ES-I3 (cell line): Measurements from ENCODE around the gene FAM43A.

ENCODE experiments used
- H3K36me3 ChIP-seq: 2 replicates; pipeline ENCODE4 v1.6.1; 2013; ENCODE audit warnings: mild to moderate bottlenecking, low read length, control low read depth, moderate library complexity; ENCODE audit not compliant: insufficient read depth
- H3K4me1 ChIP-seq: 2 replicates; pipeline ENCODE4 v1.6.1; 2013; ENCODE audit warnings: mild to moderate bottlenecking, control low read depth, low read length; ENCODE audit not compliant: insufficient read depth
- H3K9ac ChIP-seq: 2 replicates; pipeline ENCODE4 v1.6.1; 2013; ENCODE audit warnings: low read depth, mild to moderate bottlenecking, low read length, moderate library complexity
- H3K9me3 ChIP-seq: 2 replicates; pipeline ENCODE4 v1.6.1; 2013; ENCODE audit warnings: mild to moderate bottlenecking, low read length, moderate library complexity; ENCODE audit not compliant: control insufficient read depth, insufficient read depth

FAM43A gene

DNA sequence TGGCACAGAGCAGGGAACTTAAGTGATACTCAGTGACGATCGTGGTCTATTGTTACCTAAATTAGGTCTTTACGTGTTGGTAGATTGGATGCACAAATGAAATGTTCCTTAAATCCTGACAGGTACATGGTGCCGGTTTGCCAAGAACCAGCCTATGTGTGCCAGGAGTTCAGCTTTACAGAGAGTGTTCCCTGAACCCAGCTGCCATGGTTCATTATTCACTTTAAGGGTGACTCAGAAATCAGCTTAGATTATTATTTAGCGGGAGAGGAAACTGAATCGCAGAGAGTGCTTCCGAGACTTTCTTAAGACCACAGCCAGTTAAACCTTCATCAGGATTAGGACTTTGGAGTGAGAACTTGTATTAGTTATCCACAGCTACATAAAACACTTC, 21.5 kb downstream of the FAM43A start:
- H3K36me3 ChIP-seq = no peaks in the 10 kb centered on the region
- H3K9ac ChIP-seq = no peak overlapping the region
- peaks cover 12% of the 10 kb centered on the region; the same call in 1 of the 2 replicates for H3K4me1 ChIP-seq
- H3K9me3 ChIP-seq = no peaks in the 10 kb centered on the region

DNA sequence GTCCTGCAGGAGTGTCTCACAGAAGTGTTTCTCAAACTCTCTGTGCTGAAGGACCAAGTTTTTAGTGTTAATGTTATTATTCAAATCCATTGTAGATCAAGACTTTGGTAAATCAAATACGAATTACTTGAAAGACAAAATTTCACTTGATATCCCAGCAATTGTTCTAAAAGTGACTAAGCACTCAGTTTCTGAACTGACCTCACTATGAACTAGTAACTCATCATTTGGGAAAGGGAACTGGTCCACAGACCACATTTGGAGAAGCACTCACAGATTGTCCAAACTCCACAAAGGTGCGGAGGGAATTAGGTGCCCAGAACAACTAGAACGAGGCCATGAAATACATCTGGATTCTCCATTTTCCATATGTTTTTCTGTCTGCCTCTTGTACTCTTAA, 25.6 kb downstream of the FAM43A start:
- Histone ChIP-seq H3K9me3 (no peaks in the 10 kb centered on the region), H3K36me3 (no peaks in the 10 kb centered on the region), H3K9ac (no peak overlapping the region)

GRCh38 chr3:194711913-194712312, 26.2 kb downstream of the FAM43A start:
- H3K4me1 ChIP-seq = peaks cover 3% of the 10 kb centered on the region; the same call in 1 of the 2 replicates
- H3K9me3 ChIP-seq = no peaks in the 10 kb centered on the region
- no peaks in the 10 kb centered on the region for H3K36me3 ChIP-seq
- no peak overlapping the region for H3K9ac ChIP-seq

More for the DNA sequence above, 25.6 kb downstream of the FAM43A start:
- peaks cover 10% of the 10 kb centered on the region; the same call in 1 of the 2 replicates for H3K4me1 ChIP-seq

GRCh38 chr3:194713299-194714136, 27.8 kb downstream of the FAM43A start:
- Histone ChIP-seq H3K9me3 (no peaks in the 10 kb centered on the region), H3K9ac (no peak overlapping the region), H3K4me1 (no peaks in the 10 kb centered on the region), H3K36me3 (no peaks in the 10 kb centered on the region)

- no peaks in the 10 kb centered on the region for H3K9me3 ChIP-seq
- no peak overlapping the region for H3K9ac ChIP-seq
- no peaks in the 10 kb centered on the region for H3K4me1 ChIP-seq
- H3K36me3 ChIP-seq = no peaks in the 10 kb centered on the region
Observed at GRCh38 chr3:194714137-194714455, 28.4 kb downstream of the FAM43A start.

GRCh38 chr3:194714564-194714963, 28.9 kb downstream of the FAM43A start:
- Histone ChIP-seq H3K9ac (no peak overlapping the region), H3K4me1 (no peaks in the 10 kb centered on the region), H3K36me3 (no peaks in the 10 kb centered on the region), H3K9me3 (no peaks in the 10 kb centered on the region)

GRCh38 chr3:194715022-194715800, 29.5 kb downstream of the FAM43A start:
- Histone ChIP-seq H3K36me3 (no peaks in the 10 kb centered on the region), H3K9me3 (no peaks in the 10 kb centered on the region), H3K9ac (no peak overlapping the region), H3K4me1 (no peaks in the 10 kb centered on the region)

DNA sequence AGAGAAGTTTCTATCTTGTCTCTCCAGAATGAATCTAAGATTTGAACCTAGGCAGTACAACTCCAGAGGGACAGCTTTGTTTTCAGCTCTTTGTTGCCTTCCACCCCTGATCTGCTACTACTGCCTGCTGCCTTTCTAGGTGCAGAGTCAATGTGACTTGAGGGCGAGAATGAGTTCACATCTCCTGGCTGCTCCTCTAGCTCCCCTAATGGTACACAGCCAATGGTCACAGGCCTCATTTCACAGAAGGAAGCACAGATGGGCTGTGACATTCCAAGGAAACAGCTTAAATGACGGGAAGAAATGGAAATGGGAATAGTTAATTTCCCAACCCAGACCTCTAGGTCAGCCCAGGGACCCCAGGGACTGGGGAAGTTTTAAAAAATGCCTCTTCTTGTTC, 32.4 kb downstream of the FAM43A start:
- H3K36me3 ChIP-seq = no peaks in the 10 kb centered on the region
- H3K4me1 ChIP-seq = no peaks in the 10 kb centered on the region
- H3K9me3 ChIP-seq = no peaks in the 10 kb centered on the region

DNA sequence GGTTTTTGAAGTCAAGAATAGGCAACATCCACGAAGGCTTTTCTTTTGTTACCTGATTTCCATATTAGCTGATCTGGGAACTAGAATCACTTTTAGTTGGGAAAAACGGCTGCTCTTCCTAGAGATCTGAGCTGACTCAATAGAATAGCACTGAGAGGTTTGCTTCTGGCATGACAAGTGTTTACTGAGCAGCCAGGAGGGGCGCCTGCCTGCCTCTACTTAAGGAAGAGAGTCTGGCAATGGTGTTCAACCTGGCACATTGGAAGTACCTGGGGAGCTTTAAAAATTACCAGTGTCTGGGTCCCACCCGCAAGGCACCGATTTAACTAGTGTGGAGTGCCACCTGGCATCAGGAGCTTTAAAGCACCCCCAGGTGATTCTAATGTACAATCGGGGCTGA, 34.4 kb downstream of the FAM43A start:
- H3K36me3 ChIP-seq = no peaks in the 10 kb centered on the region
- H3K9me3 ChIP-seq = no peaks in the 10 kb centered on the region
- H3K9ac ChIP-seq = no peak overlapping the region
- no peaks in the 10 kb centered on the region for H3K4me1 ChIP-seq

More for the DNA sequence above, 32.4 kb downstream of the FAM43A start:
- H3K9ac ChIP-seq = no peak overlapping the region

DNA sequence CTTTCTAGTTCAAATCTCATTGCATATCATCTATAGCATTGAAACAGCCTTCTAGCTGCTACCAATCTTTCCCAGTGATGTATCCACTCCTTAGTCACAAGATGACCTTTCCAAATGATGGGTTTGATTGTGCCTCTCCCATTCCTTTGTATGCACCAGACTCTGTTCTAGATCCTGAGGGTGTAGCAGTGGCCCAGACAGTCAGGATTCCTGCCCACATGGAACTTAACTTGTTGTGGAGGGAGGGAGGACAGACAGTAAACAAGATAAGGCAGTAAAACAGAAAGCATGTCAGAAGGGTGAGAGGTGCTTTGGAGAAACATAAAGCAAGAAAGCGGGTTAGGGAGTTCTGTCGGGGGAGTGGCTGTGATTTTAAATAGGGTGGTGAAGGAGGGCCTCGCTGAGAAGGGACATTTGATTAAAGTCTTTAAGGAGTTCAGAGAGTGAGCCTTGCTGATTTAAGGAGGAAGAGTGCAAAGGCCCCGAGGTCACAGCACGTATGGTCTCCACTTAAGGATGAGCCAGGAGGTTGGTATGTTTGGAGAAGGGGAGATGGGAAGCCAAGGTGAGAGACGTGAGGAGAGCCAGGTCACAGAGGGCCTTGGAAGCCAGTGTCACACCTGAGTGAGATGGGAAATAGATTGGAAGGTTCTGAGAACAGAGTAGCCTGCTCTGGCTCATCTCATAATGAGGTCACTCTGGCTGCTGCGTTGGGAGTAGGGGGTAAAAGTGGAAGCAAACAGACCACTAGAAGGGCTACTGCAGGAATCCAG, 38.3 kb downstream of the FAM43A start:
- no peaks in the 10 kb centered on the region for H3K36me3 ChIP-seq
- no peaks in the 10 kb centered on the region for H3K9me3 ChIP-seq
- H3K9ac ChIP-seq = no peak overlapping the region
- peaks cover under 1% of the 10 kb centered on the region; the same call in 1 of the 2 replicates for H3K4me1 ChIP-seq

DNA sequence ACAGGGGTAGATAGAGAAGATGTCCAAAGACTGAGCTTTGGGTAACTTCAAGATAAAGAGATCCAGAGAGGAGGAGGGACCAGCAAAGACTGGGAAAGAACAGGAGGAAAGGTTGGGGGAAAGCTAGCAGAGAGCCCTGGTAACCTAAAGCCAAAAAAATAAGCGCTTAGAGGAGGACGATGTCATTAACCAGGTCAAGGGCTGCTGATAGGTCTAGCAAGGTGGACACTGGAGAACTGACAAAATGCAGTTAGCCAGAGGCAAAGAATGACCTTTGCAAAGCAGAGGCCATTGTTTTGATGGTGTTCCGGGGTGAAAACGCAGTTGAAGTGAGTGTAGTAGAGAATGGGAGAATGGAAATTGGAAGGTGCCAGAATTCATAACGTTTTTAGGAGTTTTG, 39.7 kb downstream of the FAM43A start:
- no peak overlapping the region for H3K9ac ChIP-seq
- no peaks in the 10 kb centered on the region for H3K36me3 ChIP-seq
- peaks cover 11% of the 10 kb centered on the region for H3K4me1 ChIP-seq
- no peaks in the 10 kb centered on the region for H3K9me3 ChIP-seq

DNA sequence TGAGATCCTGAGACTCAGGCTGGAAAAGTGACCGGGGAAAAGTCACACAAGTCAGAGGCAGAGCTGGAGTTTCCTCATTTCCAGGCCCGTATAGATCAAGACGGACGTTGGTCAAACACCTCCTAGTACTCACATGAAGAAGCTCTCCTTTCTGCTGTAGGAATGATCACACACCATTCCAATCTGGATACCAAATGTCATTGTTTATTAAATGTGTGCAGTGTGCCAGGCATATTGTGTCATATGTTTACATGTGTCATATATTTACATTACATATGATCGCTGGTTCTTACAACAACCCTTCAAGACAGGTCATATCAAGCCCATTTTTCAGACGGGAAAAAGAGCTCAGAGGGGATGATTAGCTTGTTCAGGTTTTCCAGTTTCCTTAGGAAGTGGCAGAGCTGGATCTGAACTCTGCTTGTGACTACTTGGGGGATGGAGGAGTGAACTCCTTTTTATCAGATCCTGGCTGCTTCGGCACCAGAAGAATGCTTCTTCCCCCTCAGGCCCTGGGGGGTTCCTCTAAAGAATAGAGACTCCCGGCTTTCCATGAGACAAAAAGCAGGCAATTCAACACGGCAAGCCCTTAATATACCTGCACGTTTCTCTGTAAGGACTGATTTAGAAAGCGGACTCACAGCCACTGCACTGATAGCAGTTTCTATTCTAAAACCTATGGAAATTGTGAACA, 41.9 kb downstream of the FAM43A start:
- peaks cover 11% of the 10 kb centered on the region for H3K4me1 ChIP-seq
- no peaks in the 10 kb centered on the region for H3K9me3 ChIP-seq
- H3K9ac ChIP-seq = no peak overlapping the region

GRCh38 chr3:194728986-194729385, 43.3 kb downstream of the FAM43A start:
- H3K9ac ChIP-seq = no peak overlapping the region
- peaks cover 11% of the 10 kb centered on the region for H3K4me1 ChIP-seq
- no peaks in the 10 kb centered on the region for H3K36me3 ChIP-seq

More for the DNA sequence above, 41.9 kb downstream of the FAM43A start:
- no peaks in the 10 kb centered on the region for H3K36me3 ChIP-seq

DNA sequence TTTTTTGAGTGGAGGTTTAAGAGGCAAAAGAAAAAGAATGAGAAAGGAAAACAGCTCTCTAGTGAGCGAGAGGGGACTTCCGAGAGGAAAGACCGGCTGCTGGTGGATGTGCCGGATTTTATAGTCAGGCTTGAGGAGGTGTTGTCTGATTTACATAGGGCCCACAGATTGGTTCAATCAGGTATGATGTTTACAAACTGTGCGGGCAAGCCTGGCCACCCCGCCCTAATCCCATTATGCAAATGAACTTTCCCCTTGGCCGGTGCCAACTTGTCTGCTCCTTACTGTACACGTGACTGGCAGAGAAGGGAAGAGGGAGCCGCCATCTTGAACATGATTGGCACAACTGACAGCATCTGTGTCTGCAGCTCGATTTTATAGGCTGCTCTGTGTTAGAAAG, 44.7 kb downstream of the FAM43A start:
- no peaks in the 10 kb centered on the region for H3K36me3 ChIP-seq
- peaks cover 11% of the 10 kb centered on the region for H3K4me1 ChIP-seq
- no peak overlapping the region for H3K9ac ChIP-seq
- no peaks in the 10 kb centered on the region for H3K9me3 ChIP-seq

More at GRCh38 chr3:194728986-194729385, 43.3 kb downstream of the FAM43A start:
- no peaks in the 10 kb centered on the region for H3K9me3 ChIP-seq
